WTC11 (cell line): Measurements from ENCODE around the gene SH3TC1. TPM values are rescaled to one million over a fixed set of nuclear protein-coding genes. Genes with fewer than 3 reads are reported as not detected.

Source experiments
- ATAC-seq: fragments of 200-7000 bp; cut with Tn5 transposase; 2 replicates; pipeline ENCODE4 v1.10.0; 2021; ENCODE audit warnings: mild to moderate bottlenecking, moderate library complexity
- CTCF ChIA-PET: fragments of 300-600 bp; sonication (Branson Sonifier 250); formaldehyde crosslinking; loops from one replicate; lab custom pipeline; 2021; ENCODE audit warnings: antibody characterized with exemption; lab: Charles Lee
- POLR2A ChIA-PET: fragments of 350-600 bp; sonication (Branson Sonifier 250); formaldehyde crosslinking; loops from one replicate; lab custom pipeline; 2021; ENCODE audit warnings: antibody characterized with exemption; lab: Charles Lee
- DNase-seq: peaks from one replicate; pipeline ENCODE4 v3.0.0; 2021; ENCODE audit warnings: low spot score
- H3K27ac Mint-ChIP-seq: 2 replicates; pipeline ENCODE4 v1.8.0; 2021; ENCODE audit warnings: mixed read lengths
- H3K27me3 Mint-ChIP-seq: 2 replicates; pipeline ENCODE4 v1.8.0; 2021; ENCODE audit warnings: low read depth, mild to moderate bottlenecking, moderate library complexity, mixed read lengths
- H3K36me3 Mint-ChIP-seq: 2 replicates; pipeline ENCODE4 v1.8.0; 2021; ENCODE audit warnings: mixed read lengths
- H3K4me1 Mint-ChIP-seq: 2 replicates; pipeline ENCODE4 v1.8.0; 2022; ENCODE audit warnings: mixed read lengths
- H3K4me3 Mint-ChIP-seq: 2 replicates; pipeline ENCODE4 v1.8.0; 2021; ENCODE audit warnings: mild to moderate bottlenecking, moderate library complexity, mixed read lengths
- H3K9me3 Mint-ChIP-seq: 2 replicates; pipeline ENCODE4 v1.8.0; 2021; ENCODE audit warnings: mixed read lengths
- ATF3 ChIP-seq: sonication (generic); formaldehyde crosslinking; conservative IDR thresholded peaks from 2 replicates; pipeline ENCODE4 v1.8.1; 2022; ENCODE audit warnings: mild to moderate bottlenecking, missing genetic modification reagents
- CBFB ChIP-seq: sonication (generic); formaldehyde crosslinking; IDR thresholded peaks from 2 replicates; pipeline ENCODE4 v1.8.1; 2022; ENCODE audit warnings: mild to moderate bottlenecking, low read depth, missing genetic modification reagents
- CDX4 ChIP-seq: fragments of 250-450 bp; sonication (Bioruptor Pico); IDR thresholded peaks from 2 replicates; pipeline ENCODE4 v1.9.0; 2021; ENCODE audit warnings: moderate library complexity, mild to moderate bottlenecking, inconsistent platforms, borderline replicate concordance
- CTCF ChIP-seq: fragments of 200-600 bp; IDR thresholded peaks from 2 replicates; pipeline ENCODE4 v1.8.0; 2022; ENCODE audit warnings: antibody characterized with exemption
- ETV6 ChIP-seq: sonication (generic); formaldehyde crosslinking; IDR thresholded peaks from 2 replicates; pipeline ENCODE4 v1.8.1; 2022; ENCODE audit warnings: mild to moderate bottlenecking, missing genetic modification reagents
- FOXP4 ChIP-seq: sonication (generic); formaldehyde crosslinking; IDR thresholded peaks from 2 replicates; pipeline ENCODE4 v1.8.0; 2022; ENCODE audit warnings: mild to moderate bottlenecking, missing genetic modification reagents
- GTF2I ChIP-seq: fragments of 250-450 bp; sonication (Bioruptor Pico); conservative IDR thresholded peaks from 2 replicates; pipeline ENCODE4 v1.4.0; 2021; ENCODE audit warnings: mild to moderate bottlenecking
- HMGA2 ChIP-seq: fragments of 250-450 bp; sonication (Bioruptor Pico); IDR thresholded peaks from 2 replicates; pipeline ENCODE4 v1.4.0; 2021; ENCODE audit warnings: mild to moderate bottlenecking, moderate library complexity
- MLX ChIP-seq: sonication (generic); formaldehyde crosslinking; IDR thresholded peaks from 2 replicates; pipeline ENCODE4 v1.8.1; 2023; ENCODE audit warnings: mild to moderate bottlenecking, missing genetic modification reagents, moderate library complexity
- MYBL2 ChIP-seq: sonication (generic); formaldehyde crosslinking; IDR thresholded peaks from 2 replicates; pipeline ENCODE4 v1.8.1; 2023; ENCODE audit warnings: mild to moderate bottlenecking, moderate library complexity, missing genetic modification reagents
- NR1H2 ChIP-seq: sonication (generic); formaldehyde crosslinking; IDR thresholded peaks from 2 replicates; pipeline ENCODE4 v1.9.0; 2021; ENCODE audit warnings: mild to moderate bottlenecking, moderate library complexity, missing genetic modification reagents
- NR3C1 ChIP-seq: sonication (generic); formaldehyde crosslinking; conservative IDR thresholded peaks from 2 replicates; pipeline ENCODE4 v1.8.1; 2023; ENCODE audit warnings: low read depth, mild to moderate bottlenecking, missing genetic modification reagents
- RORB ChIP-seq: fragments of 250-450 bp; sonication (Bioruptor Pico); IDR thresholded peaks from 2 replicates; pipeline ENCODE4 v1.9.0; 2021; ENCODE audit warnings: mild to moderate bottlenecking
- SOX15 ChIP-seq: fragments of 250-450 bp; sonication (Bioruptor Pico); IDR thresholded peaks from 2 replicates; pipeline ENCODE4 v1.9.0; 2021; ENCODE audit warnings: mild to moderate bottlenecking
- SP1 ChIP-seq: sonication (generic); formaldehyde crosslinking; conservative IDR thresholded peaks from 2 replicates; pipeline ENCODE4 v1.8.1; 2022; ENCODE audit warnings: missing genetic modification reagents
- ZBTB21 ChIP-seq: sonication (generic); formaldehyde crosslinking; IDR thresholded peaks from 2 replicates; pipeline ENCODE4 v1.8.1; 2023; ENCODE audit warnings: mild to moderate bottlenecking, missing genetic modification reagents, borderline replicate concordance
- ZNF232 ChIP-seq: sonication (generic); formaldehyde crosslinking; IDR thresholded peaks from 2 replicates; pipeline ENCODE4 v1.8.0; 2022; ENCODE audit warnings: mild to moderate bottlenecking, missing genetic modification reagents
- ZNF671 ChIP-seq: fragments of 250-450 bp; sonication (Bioruptor Pico); IDR thresholded peaks from 2 replicates; pipeline ENCODE4 v1.8.0; 2021; ENCODE audit warnings: mild to moderate bottlenecking
- total RNA-seq: library from RNA; stranded (reverse); gene quantifications from 3 replicates; pipeline ENCODE4 v1.2.3, GENCODE V29; 2021
- TF ChIP-seq, protein P1 (sequence below): sonication (generic); formaldehyde crosslinking; IDR thresholded peaks from 2 replicates; pipeline ENCODE4 v1.8.1; 2023; ENCODE audit warnings: mild to moderate bottlenecking, missing genetic modification reagents
- TF ChIP-seq, protein P2 (sequence below): sonication (generic); formaldehyde crosslinking; IDR thresholded peaks from 2 replicates; pipeline ENCODE4 v1.8.1; 2022; ENCODE audit warnings: mild to moderate bottlenecking, missing genetic modification reagents, moderate library complexity, borderline replicate concordance
- TF ChIP-seq, protein P3 (sequence below): sonication (generic); formaldehyde crosslinking; IDR thresholded peaks from 2 replicates; pipeline ENCODE4 v1.8.0; 2022; ENCODE audit warnings: missing genetic modification reagents
- TF ChIP-seq, protein P4 (sequence below): fragments of 250-450 bp; sonication (Bioruptor Pico); IDR thresholded peaks from 2 replicates; pipeline ENCODE4 v1.8.0; 2021; ENCODE audit warnings: mild to moderate bottlenecking

SH3TC1 gene
- total RNA-seq, 1 experiment from 2014 or later: 0.42 TPM

DNA sequence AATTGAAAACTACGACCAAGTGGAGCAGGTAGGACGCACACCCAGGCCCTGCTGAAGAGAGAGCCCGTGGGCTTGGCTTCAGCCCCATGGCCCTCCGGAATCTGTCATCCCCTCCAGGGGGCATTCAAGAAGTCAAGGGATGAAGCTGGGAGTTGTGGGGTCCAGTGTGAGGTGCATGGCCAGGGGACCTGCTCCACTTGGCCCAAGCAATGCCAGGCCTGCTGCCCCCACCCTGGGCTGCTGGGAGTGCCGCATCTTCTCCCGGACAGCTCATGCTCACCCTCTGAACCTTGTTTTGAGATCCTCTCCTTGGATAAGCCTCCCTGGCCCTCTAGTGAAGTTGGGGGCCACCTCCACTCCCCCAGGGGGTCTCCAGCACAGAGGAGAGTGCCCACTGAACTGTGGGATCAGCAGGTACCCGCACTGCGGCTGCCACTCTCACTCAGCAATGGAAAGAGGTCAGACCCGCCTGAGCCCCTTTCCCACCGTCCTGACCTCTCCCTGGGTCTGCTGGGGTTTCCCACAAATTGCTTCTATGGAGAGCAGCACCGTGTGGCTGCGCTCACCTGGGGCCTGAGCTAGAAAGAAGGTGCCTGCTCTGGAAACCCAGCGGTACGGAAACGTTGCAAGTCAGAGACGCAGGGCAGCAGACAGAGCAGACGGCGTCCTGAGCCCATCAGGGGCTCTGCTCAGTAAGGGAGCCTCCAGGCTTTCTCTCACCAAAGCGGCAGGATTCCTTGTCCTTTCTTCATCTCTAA lies 35.5 kb upstream of the SH3TC1 start:
- Mint-ChIP-seq H3K36me3 (peaks cover 5% of the 10 kb centered on the region), H3K9me3 (peaks cover 26% of the 10 kb centered on the region), H3K27me3 (peaks cover 23% of the 10 kb centered on the region), H3K4me1 (peaks cover 7% of the 10 kb centered on the region), H3K4me3 (no peak overlapping the region), H3K27ac (no peak overlapping the region)
- DNase-seq (no peak), ATAC-seq (no peak)
- ChIA-PET CTCF (interaction anchor here (2.3 kb wide), 1 partner anchor 13 kb away, joined by 9 read pairs; no protein-coding TSS in a partner anchor), POLR2A (no interaction called here)
- TF ChIP-seq CDX4 (CRISPR knock-in tag) (no peak), ZNF232 (CRISPR knock-in tag) (no peak), SP1 (CRISPR knock-in tag) (no peak), ATF3 (no peak), ZBTB21 (CRISPR knock-in tag) (no peak), NR1H2 (no peak), ZNF671 (CRISPR knock-in tag) (no peak), FOXP4 (CRISPR knock-in tag) (no peak), SOX15 (CRISPR knock-in tag) (no peak), RORB (CRISPR knock-in tag) (no peak), GTF2I (CRISPR knock-in tag) (no peak), CBFB (no peak), ETV6 (CRISPR knock-in tag) (no peak), MYBL2 (no peak)
- TF ChIP-seq, protein P1, sequence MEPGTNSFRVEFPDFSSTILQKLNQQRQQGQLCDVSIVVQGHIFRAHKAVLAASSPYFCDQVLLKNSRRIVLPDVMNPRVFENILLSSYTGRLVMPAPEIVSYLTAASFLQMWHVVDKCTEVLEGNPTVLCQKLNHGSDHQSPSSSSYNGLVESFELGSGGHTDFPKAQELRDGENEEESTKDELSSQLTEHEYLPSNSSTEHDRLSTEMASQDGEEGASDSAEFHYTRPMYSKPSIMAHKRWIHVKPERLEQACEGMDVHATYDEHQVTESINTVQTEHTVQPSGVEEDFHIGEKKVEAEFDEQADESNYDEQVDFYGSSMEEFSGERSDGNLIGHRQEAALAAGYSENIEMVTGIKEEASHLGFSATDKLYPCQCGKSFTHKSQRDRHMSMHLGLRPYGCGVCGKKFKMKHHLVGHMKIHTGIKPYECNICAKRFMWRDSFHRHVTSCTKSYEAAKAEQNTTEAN (CRISPR knock-in tag): no peak
- TF ChIP-seq, protein P2, sequence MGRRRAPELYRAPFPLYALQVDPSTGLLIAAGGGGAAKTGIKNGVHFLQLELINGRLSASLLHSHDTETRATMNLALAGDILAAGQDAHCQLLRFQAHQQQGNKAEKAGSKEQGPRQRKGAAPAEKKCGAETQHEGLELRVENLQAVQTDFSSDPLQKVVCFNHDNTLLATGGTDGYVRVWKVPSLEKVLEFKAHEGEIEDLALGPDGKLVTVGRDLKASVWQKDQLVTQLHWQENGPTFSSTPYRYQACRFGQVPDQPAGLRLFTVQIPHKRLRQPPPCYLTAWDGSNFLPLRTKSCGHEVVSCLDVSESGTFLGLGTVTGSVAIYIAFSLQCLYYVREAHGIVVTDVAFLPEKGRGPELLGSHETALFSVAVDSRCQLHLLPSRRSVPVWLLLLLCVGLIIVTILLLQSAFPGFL (CRISPR knock-in tag): no peak

DNA sequence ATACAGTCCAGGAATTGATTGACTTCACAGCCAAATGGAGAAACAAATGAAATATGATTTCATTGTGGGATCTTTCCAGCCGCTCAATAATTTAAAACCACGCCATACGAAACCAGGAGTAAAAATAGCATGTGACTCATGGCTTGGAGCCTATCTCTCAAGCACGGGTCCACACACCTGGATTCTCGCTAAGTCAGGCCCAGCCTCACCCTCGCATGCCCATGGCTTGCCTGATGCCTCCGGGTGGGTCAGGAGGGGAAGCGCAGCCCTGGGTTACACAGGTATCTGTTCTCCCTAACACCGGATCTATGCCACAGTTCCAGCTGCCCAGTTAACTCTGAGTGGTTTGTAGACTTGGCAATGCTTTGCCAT lies 34.9 kb upstream of the SH3TC1 start:
- H3K27ac Mint-ChIP-seq: no peak overlapping the region
- POLR2A ChIA-PET: no interaction called here
- peaks cover 3% of the 10 kb centered on the region for H3K4me1 Mint-ChIP-seq
- DNase-seq (no peak), ATAC-seq (no peak)
- CTCF ChIA-PET: interaction anchor here (1.7 kb wide), 1 partner anchor 13 kb away, joined by 4 read pairs; no protein-coding TSS in a partner anchor
- peaks cover 7% of the 10 kb centered on the region for H3K36me3 Mint-ChIP-seq
- peaks cover 20% of the 10 kb centered on the region for H3K27me3 Mint-ChIP-seq
- H3K9me3 Mint-ChIP-seq: peaks cover 30% of the 10 kb centered on the region
- no peak overlapping the region for H3K4me3 Mint-ChIP-seq
- TF ChIP-seq ZNF671 (CRISPR knock-in tag) (no peak), HMGA2 (CRISPR knock-in tag) (no peak), ZBTB21 (CRISPR knock-in tag) (no peak), NR3C1 (CRISPR knock-in tag) (no peak), CTCF (no peak), MLX (CRISPR knock-in tag) (no peak)
- TF ChIP-seq, protein P3, sequence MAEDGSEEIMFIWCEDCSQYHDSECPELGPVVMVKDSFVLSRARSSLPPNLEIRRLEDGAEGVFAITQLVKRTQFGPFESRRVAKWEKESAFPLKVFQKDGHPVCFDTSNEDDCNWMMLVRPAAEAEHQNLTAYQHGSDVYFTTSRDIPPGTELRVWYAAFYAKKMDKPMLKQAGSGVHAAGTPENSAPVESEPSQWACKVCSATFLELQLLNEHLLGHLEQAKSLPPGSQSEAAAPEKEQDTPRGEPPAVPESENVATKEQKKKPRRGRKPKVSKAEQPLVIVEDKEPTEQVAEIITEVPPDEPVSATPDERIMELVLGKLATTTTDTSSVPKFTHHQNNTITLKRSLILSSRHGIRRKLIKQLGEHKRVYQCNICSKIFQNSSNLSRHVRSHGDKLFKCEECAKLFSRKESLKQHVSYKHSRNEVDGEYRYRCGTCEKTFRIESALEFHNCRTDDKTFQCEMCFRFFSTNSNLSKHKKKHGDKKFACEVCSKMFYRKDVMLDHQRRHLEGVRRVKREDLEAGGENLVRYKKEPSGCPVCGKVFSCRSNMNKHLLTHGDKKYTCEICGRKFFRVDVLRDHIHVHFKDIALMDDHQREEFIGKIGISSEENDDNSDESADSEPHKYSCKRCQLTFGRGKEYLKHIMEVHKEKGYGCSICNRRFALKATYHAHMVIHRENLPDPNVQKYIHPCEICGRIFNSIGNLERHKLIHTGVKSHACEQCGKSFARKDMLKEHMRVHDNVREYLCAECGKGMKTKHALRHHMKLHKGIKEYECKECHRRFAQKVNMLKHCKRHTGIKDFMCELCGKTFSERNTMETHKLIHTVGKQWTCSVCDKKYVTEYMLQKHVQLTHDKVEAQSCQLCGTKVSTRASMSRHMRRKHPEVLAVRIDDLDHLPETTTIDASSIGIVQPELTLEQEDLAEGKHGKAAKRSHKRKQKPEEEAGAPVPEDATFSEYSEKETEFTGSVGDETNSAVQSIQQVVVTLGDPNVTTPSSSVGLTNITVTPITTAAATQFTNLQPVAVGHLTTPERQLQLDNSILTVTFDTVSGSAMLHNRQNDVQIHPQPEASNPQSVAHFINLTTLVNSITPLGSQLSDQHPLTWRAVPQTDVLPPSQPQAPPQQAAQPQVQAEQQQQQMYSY (CRISPR knock-in tag): no peak
- TF ChIP-seq, protein P4, sequence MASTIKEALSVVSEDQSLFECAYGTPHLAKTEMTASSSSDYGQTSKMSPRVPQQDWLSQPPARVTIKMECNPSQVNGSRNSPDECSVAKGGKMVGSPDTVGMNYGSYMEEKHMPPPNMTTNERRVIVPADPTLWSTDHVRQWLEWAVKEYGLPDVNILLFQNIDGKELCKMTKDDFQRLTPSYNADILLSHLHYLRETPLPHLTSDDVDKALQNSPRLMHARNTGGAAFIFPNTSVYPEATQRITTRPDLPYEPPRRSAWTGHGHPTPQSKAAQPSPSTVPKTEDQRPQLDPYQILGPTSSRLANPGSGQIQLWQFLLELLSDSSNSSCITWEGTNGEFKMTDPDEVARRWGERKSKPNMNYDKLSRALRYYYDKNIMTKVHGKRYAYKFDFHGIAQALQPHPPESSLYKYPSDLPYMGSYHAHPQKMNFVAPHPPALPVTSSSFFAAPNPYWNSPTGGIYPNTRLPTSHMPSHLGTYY (CRISPR knock-in tag): no peak
